Pulmonary artery endothelial cell (primary cell): Measurements from ENCODE around the gene BOC. TPM values are rescaled to one million over a fixed set of nuclear protein-coding genes. Genes with fewer than 3 reads are reported as not detected.
A peak's percentile ranks its signal among the peaks of the same experiment; 100 is the strongest.

ENCODE experiments used
- DNase-seq: peaks from one replicate; pipeline ENCODE4 v3.0.0-alpha.2; 2011; ENCODE audit warnings: low read depth, low spot score
- total RNA-seq: library from RNA; depleted of rRNA; stranded (reverse); fragments of >200 nt; gene quantifications from 2 replicates; pipeline ENCODE4 v1.2.3, GENCODE V29; 2014

The BOC gene
- total RNA-seq, 1 donor from 2014 or later: 0.20 TPM

- DNase-seq: no peak
Observed at GRCh38 chr3:113285226-113285625, 73.9 kb downstream of the BOC start.

- no peak for DNase-seq
Observed at GRCh38 chr3:113285741-113286140, 74.4 kb downstream of the BOC start.

GRCh38 chr3:113286524-113286923 lies 75.2 kb downstream of the BOC start:
- DNase-seq: no peak

GRCh38 chr3:113287111-113287802 lies 75.9 kb downstream of the BOC start:
- no peak for DNase-seq

- DNase-seq: peak; percentile 17
Observed at GRCh38 chr3:113287803-113288648, 76.7 kb downstream of the BOC start.

- DNase-seq: no peak
Observed at GRCh38 chr3:113288881-113289280, 77.5 kb downstream of the BOC start.

- DNase-seq: no peak
Observed at GRCh38 chr3:113291572-113291971, 80.2 kb downstream of the BOC start.

GRCh38 chr3:113292933-113293332 lies 81.6 kb downstream of the BOC start:
- no peak for DNase-seq

- no peak for DNase-seq
Observed at GRCh38 chr3:113293348-113293747, 82.0 kb downstream of the BOC start.

- no peak for DNase-seq
Observed at GRCh38 chr3:113295463-113295862, 84.1 kb downstream of the BOC start.

- no peak for DNase-seq
Observed at GRCh38 chr3:113297287-113297686, 85.9 kb downstream of the BOC start.

GRCh38 chr3:113297841-113298240 lies 86.5 kb downstream of the BOC start:
- DNase-seq: no peak

- no peak for DNase-seq
Observed at GRCh38 chr3:113300596-113300995, 89.2 kb downstream of the BOC start.

GRCh38 chr3:113304102-113304501 lies 92.7 kb downstream of the BOC start:
- DNase-seq: no peak

- no peak for DNase-seq
Observed at GRCh38 chr3:113304856-113305540, 93.6 kb downstream of the BOC start.

- no peak for DNase-seq
Observed at GRCh38 chr3:113310960-113311359, 99.6 kb downstream of the BOC start.

GRCh38 chr3:113312416-113312815 lies 101.1 kb downstream of the BOC start:
- no peak for DNase-seq

GRCh38 chr3:113314923-113315322 lies 103.6 kb downstream of the BOC start:
- DNase-seq: no peak

- DNase-seq: no peak
Observed at GRCh38 chr3:113329757-113330156, 118.4 kb downstream of the BOC start.

- no peak for DNase-seq
Observed at GRCh38 chr3:113330742-113331141, 119.4 kb downstream of the BOC start.

GRCh38 chr3:113331187-113331586 lies 119.8 kb downstream of the BOC start:
- no peak for DNase-seq
